Stimulated activated CD8-positive, alpha-beta memory T cell treated with anti-CD3 and anti-CD28 coated beads, Interleukin-15, amount 100 ng/mL, for 24 hours (primary cell): ENCODE results near the gene CDK1.

Experiments used
- DNase-seq: peaks from one replicate; pipeline ENCODE4 v3.0.0-alpha.2; 2020; ENCODE audit warnings: low read depth

Gene CDK1

DNA sequence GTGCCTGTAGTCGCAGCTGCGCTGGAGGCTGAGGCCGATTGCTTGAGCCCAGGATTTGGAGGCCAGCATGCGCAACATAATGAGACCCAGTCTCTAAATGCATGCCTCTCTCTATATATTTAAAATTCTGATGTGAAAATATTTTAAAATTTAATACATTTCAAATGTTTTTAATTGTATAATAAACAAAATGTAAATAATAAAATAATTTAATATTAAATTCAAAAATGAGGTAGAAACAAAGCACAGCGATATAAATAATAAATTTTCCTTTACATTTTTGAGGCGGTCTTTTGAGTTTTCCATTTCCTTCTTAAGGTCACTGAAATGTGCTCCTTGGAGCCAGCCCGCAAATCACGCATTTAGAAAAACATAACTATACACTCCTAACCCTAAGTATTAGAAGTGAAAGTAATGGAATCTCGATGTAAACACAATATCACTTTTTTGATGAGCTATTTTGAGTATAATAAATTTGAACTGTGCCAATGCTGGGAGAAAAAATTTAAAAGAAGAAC lies 523 bp upstream of the CDK1 start:
- no peak for DNase-seq

- no peak for DNase-seq
Observed at GRCh38 chr10:60778971-60779796, 906 bp downstream of the CDK1 start.

GRCh38 chr10:60781661-60782060 lies 3.4 kb downstream of the CDK1 start:
- no peak for DNase-seq

- no peak for DNase-seq
Observed at GRCh38 chr10:60784641-60785040, 6.4 kb downstream of the CDK1 start.

GRCh38 chr10:60788544-60788943 lies 10.3 kb downstream of the CDK1 start:
- no peak for DNase-seq

DNA sequence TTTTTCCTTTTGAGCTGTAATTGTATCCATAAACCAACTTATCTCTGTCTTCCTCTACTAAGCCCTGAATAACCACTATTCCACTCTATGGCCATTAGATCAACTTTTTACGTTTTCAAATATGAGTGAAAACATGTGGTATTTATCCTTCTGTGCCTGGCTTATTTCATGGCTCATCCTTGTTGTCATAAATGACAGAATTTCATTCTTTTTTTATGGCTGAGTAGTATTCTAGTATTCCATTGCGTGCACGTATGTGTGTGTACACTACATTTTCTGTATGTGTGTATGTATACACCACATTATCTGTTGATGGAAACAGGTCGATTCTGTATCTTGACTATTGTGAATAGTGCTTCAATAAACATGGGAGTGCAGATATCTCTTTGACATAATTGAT lies 11.1 kb downstream of the CDK1 start:
- DNase-seq = no peak

DNA sequence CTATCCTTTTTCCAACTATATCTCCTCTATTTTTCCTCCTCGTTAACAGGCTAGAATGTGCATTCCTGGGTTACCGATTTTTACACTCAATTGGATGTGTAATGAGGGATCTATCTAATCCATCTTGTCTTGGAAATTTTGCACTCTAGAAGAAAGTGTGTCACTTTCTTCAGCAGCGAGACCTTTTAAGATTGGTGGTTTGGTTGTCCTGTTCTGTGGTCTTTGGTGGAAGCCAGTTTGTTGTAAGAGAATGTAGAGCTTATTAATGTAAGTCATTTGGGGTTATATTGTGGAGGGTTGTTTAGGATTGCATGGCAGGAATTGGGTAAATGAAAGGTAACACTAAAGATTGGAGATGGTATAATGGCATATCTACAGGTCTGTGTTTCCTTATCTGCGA lies 16.7 kb downstream of the CDK1 start:
- DNase-seq = no peak

- no peak for DNase-seq
Observed at GRCh38 chr10:60795465-60796202, 17.4 kb downstream of the CDK1 start.

DNA sequence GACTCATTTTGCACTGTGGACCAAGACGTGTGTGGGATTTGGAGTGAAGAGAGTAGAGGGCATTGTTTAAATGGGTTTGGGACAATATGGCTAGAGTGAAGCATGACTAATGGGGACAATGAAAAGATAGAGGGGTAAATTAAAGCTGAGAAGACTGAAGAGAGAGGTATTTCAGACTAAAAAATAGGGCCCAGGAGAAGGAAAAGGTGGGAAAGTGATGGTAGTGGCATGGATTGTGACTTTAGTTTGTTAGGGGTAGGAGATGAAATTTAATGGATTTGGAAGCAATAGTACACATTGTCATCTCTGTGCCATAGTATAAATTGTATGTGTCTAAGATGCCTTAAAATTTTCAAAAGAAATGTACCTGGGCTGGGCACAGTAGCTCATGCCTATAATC lies 18.2 kb downstream of the CDK1 start:
- no peak for DNase-seq

DNA sequence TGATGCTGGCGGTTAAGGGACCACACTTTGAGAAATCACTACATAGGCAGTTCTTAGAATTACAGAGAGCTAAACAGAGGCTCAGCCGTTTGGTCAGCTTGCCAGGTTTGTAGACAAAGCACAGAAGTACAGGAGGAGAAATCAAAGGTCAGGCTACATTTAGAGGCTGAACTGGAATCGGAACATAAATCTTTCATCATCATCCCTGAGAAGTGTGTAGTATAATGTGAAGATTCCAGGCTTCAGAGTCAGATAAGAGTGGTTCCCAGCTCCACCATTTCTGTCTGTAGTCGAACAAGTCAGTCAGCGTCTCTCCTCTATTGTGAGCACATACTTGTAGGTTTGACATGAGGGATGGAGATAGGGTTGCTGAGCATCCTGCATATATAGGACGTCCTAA lies 18.9 kb downstream of the CDK1 start:
- DNase-seq = no peak

DNA sequence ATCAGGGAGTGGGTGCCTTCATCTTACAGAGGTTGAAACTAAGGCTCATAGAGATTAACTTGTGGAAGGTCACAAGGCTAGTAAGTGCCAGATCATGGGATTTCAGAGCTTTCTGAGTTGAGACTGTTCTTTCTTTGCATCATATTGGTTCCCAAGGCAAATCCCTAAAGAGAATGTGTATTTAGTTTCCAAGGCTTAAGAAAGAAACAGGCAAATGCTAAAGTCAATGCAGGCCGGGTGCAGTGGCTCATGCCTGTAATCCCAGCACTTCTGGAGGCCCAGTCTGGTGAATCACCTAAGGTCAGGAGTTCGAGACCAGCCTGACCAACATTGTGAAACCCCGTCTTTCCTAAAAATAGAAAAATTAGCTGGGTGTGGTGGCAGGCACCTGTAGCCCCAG lies 19.8 kb downstream of the CDK1 start:
- DNase-seq = no peak

GRCh38 chr10:60798870-60799269 lies 20.6 kb downstream of the CDK1 start:
- no peak for DNase-seq

DNA sequence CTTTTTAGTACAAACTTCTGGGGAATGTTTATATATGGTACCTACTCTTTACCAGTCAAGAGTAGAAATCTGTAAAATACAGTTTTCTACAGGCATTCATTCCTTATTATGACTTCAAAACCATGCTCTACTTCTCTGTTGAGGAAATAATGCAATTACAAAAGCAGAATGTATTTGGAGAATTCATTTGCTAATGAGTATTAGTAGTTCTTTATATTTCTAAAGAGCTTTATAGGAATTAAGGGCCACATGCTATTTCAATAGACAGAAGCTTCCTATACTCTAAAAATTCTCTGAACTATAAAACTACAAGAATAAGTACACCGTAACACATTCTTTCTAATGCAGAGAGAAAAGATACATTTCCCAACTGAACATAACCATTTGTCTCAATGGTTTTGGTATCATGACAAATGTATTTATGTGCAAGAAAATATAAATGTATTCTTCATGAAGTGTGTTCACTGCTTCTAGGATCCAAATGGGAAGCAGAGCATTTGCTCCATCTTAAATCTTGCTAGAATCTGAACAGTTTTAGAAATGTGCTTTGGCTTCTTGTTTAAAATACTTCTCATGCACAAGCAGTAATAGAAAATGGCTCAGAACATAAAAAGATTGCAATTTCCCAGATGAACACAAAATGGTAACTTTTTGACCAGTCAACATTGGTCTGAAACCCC lies 21.8 kb downstream of the CDK1 start:
- DNase-seq = no peak

- DNase-seq = no peak
Observed at GRCh38 chr10:60800918-60801317, 22.6 kb downstream of the CDK1 start.

DNA sequence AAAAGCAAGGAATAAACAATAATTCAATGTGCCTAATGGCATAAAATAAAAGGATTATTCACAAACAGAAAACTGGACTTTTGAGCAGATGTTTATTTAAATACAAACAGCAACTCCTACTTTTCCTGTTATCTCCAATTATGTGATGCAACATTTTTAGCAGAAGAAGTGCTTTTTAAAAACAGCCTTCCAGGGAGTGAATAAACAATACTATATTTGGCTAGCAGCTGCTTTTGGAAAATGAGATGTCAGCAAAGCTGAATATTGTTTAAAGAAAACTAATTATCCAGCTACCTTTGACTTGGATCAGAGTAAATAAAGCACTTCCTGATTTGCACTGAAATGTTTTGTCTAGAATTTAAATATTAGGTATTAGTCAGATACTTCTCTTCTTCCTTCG lies 23.2 kb downstream of the CDK1 start:
- DNase-seq = no peak

GRCh38 chr10:60803433-60803832 lies 25.2 kb downstream of the CDK1 start:
- DNase-seq = no peak

DNA sequence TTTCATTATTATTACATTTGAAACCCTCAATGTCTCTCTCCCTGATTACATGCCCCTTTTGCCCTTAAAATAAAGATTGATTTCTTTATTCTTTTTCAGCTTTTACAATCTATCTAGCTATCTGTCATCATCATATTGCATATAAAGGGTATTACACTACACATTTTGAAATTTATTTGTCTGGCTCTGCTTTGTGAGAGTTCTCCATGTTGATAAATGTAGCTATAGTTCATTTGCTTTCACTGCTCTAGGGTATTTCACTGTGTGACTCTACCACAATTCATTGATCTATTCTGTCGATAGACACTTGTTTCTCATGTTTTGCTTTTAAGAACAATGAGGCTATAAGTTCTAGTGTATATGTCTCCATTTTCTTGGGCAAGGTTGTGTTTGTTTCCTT lies 25.6 kb downstream of the CDK1 start:
- no peak for DNase-seq

DNA sequence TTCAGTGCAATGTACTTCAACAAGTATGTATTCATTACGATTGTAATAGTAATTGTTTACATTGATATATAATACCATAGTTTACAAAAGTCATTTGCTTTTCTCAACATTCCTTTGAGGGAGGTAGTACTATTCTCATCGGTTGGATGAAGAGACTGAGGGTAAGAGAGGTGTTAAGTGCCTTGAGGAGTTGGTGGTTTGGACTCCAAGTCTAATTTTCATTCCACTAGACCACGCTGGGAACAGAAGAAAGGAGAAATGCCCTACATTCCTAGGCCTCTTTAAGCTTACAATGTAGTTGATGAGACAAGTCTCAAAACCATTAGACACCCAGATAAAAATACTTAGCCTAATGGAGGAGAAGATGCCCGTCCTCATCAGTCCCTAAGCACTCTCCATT lies 28.6 kb downstream of the CDK1 start:
- DNase-seq = no peak

GRCh38 chr10:60807499-60807898 lies 29.2 kb downstream of the CDK1 start:
- DNase-seq = no peak

DNA sequence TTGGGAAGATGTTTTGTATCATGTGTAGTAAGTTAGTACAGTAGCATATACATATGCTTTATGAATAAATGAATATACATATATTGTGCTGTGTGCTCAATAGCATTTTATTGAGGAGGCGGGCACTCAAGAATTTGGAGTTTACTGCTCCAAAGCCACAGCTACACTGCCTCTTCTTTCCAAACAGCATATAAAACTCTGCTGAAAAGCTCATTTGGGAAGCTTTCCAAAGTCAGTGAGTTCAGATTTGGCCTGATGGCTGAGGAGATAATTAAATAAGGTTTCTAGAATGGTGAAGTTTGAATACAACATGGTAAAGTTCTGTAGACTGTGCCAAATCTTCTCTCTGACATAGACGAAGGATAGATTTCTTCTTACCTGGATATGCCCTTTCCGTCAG lies 29.8 kb downstream of the CDK1 start:
- no peak for DNase-seq

DNA sequence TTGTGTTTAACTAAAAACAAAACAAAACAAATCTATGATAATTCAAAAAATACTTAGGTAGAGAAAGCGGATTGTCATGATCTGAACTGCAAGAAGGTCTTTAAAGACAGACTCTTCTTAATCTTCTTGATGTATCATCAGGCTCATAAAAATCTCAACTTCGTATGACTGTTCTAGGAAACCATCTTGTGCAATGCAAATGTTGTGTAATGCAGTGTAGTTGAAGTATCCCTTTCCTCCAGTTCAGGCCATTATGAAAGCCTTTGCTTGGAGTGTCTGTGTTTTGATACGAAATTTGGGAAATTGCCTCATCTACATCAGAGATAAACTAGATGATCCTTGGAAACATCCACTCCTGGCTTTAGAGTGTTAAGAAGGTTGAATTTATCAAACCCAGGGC lies 30.9 kb downstream of the CDK1 start:
- no peak for DNase-seq

DNA sequence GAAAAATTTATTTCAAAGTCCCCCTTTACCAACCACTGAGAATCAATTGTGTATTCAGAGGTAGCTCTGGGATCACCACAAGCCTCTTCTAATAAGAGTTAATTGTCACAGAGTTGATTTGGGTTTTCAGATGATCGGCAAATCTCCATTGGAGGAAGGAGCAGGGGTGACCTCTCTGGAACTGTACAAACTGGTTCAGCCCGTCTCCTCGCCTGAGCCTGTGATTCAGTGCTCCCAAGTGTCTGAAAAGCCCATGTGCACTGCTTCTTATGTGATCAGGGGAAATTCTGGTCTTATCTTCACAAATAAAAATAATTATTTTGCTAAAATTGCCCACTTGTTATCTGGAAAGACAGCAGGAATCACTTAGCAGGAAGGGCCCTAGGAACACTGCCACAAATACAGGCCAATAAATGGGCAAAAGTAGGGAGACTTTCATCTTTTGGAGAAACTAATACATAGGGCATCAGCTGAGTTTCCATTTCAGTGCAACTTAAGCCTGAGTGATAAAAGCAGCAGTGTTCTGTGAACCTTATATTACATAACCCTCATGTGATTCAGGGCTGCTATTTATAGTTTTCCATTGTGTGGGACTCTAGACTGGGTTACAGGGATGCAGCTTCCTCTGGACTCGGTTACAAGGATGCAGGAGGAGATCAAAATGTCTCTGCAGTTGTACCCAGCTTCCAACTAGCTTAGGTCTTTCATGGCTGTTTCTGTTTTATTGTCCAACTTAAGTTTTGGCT lies 32.3 kb downstream of the CDK1 start:
- no peak for DNase-seq
